ENCODE results near the gene CSNK2A3.
"Not testable (repeated sequence)": the region's sequence is repeated elsewhere in the genome, so short reads cannot be mapped to it uniquely, and the experiment has no call there.

The CSNK2A3 gene

GRCh38 chr11:11352878-11353277 lies at the start of gene CSNK2A3:
TSS of gene CSNK2A3 (minus strand) at chr11:11353250. CDS start at chr11:11353119, 131 bp downstream.
- DNase-seq (ENCODE audit: low spot score in 2 of 2); in situ Hi-C loops (cut with MboI; ENCODE audit: low sequenced_read_pairs); H3K4me3 ChIP-seq; H3K27me3 ChIP-seq (ENCODE audit: low read depth); H3K36me3 ChIP-seq (replicated peaks); H3K9me3 ChIP-seq; H3K4me1 ChIP-seq: not testable (repeated sequence)

GRCh38 chr11:11401960-11402535 lies 49.0 kb upstream of the CSNK2A3 start:
- DNase-seq (ENCODE audit: low spot score in 2 of 2): no peak
- H3K36me3 ChIP-seq (replicated peaks): no peaks in the 10 kb centered on the region
- H3K27me3 ChIP-seq (ENCODE audit: low read depth): no peaks in the 10 kb centered on the region
- peaks cover 12% of the 10 kb centered on the region for H3K4me1 ChIP-seq
- H3K4me3 ChIP-seq: no peak overlapping the region
- in situ Hi-C loops (cut with MboI; ENCODE audit: low sequenced_read_pairs): no loop called here
- H3K9me3 ChIP-seq: no peaks in the 10 kb centered on the region

- in situ Hi-C loops (cut with MboI; ENCODE audit: low sequenced_read_pairs): no loop called here
- peak; percentile 11 to 40 for DNase-seq (ENCODE audit: low spot score in 2 of 2)
Observed at GRCh38 chr11:11400635-11401232, 47.7 kb upstream of the CSNK2A3 start.

GRCh38 chr11:11400121-11400520 lies 47.1 kb upstream of the CSNK2A3 start:
- Histone ChIP-seq H3K27me3 (ENCODE audit: low read depth) (no peaks in the 10 kb centered on the region), H3K9me3 (no peaks in the 10 kb centered on the region), H3K4me3 (no peak overlapping the region), H3K36me3 (replicated peaks) (no peaks in the 10 kb centered on the region), H3K4me1 (peaks cover 12% of the 10 kb centered on the region)
- in situ Hi-C loops (cut with MboI; ENCODE audit: low sequenced_read_pairs): no loop called here
- DNase-seq (ENCODE audit: low spot score in 2 of 2): no peak

More at GRCh38 chr11:11400635-11401232, 47.7 kb upstream of the CSNK2A3 start:
- peaks cover 12% of the 10 kb centered on the region for H3K4me1 ChIP-seq
- H3K9me3 ChIP-seq: no peaks in the 10 kb centered on the region
- no peak overlapping the region for H3K4me3 ChIP-seq
- H3K27me3 ChIP-seq (ENCODE audit: low read depth): no peaks in the 10 kb centered on the region
- no peaks in the 10 kb centered on the region for H3K36me3 ChIP-seq (replicated peaks)

GRCh38 chr11:11397781-11398180 lies 44.7 kb upstream of the CSNK2A3 start:
- Histone ChIP-seq H3K27me3 (ENCODE audit: low read depth) (no peaks in the 10 kb centered on the region), H3K4me1 (no peaks in the 10 kb centered on the region), H3K4me3 (no peak overlapping the region), H3K36me3 (replicated peaks) (no peaks in the 10 kb centered on the region), H3K9me3 (no peaks in the 10 kb centered on the region)
- no peak for DNase-seq (ENCODE audit: low spot score in 2 of 2)
- in situ Hi-C loops (cut with MboI; ENCODE audit: low sequenced_read_pairs): no loop called here

GRCh38 chr11:11397036-11397415 lies 44.0 kb upstream of the CSNK2A3 start:
- H3K36me3 ChIP-seq (replicated peaks): no peaks in the 10 kb centered on the region
- H3K4me3 ChIP-seq: no peak overlapping the region
- no peaks in the 10 kb centered on the region for H3K27me3 ChIP-seq (ENCODE audit: low read depth)
- H3K4me1 ChIP-seq: no peaks in the 10 kb centered on the region
- no peak for DNase-seq (ENCODE audit: low spot score in 2 of 2)
- no peaks in the 10 kb centered on the region for H3K9me3 ChIP-seq
- in situ Hi-C loops (cut with MboI; ENCODE audit: low sequenced_read_pairs): no loop called here

GRCh38 chr11:11396301-11397035 lies 43.4 kb upstream of the CSNK2A3 start:
- in situ Hi-C loops (cut with MboI; ENCODE audit: low sequenced_read_pairs): no loop called here
- H3K9me3 ChIP-seq: no peaks in the 10 kb centered on the region
- no peaks in the 10 kb centered on the region for H3K36me3 ChIP-seq (replicated peaks)
- DNase-seq (ENCODE audit: low spot score in 2 of 2): no peak
- no peaks in the 10 kb centered on the region for H3K4me1 ChIP-seq
- H3K4me3 ChIP-seq: no peak overlapping the region
- no peaks in the 10 kb centered on the region for H3K27me3 ChIP-seq (ENCODE audit: low read depth)

GRCh38 chr11:11395126-11395525 lies 42.1 kb upstream of the CSNK2A3 start:
- H3K4me1 ChIP-seq: no peaks in the 10 kb centered on the region
- H3K4me3 ChIP-seq: no peak overlapping the region
- in situ Hi-C loops (cut with MboI; ENCODE audit: low sequenced_read_pairs): no loop called here
- no peaks in the 10 kb centered on the region for H3K36me3 ChIP-seq (replicated peaks)
- H3K27me3 ChIP-seq (ENCODE audit: low read depth): no peaks in the 10 kb centered on the region
- no peak for DNase-seq (ENCODE audit: low spot score in 2 of 2)
- no peaks in the 10 kb centered on the region for H3K9me3 ChIP-seq

- no peaks in the 10 kb centered on the region for H3K36me3 ChIP-seq (replicated peaks)
- no peak overlapping the region for H3K4me3 ChIP-seq
Observed at GRCh38 chr11:11394241-11394640, 41.2 kb upstream of the CSNK2A3 start.

GRCh38 chr11:11391796-11392463 lies 38.9 kb upstream of the CSNK2A3 start:
- in situ Hi-C loops (cut with MboI; ENCODE audit: low sequenced_read_pairs): no loop called here
- no peak overlapping the region for H3K4me3 ChIP-seq
- DNase-seq (ENCODE audit: low spot score in 2 of 2): no peak

More at GRCh38 chr11:11394241-11394640, 41.2 kb upstream of the CSNK2A3 start:
- no peaks in the 10 kb centered on the region for H3K9me3 ChIP-seq
- in situ Hi-C loops (cut with MboI; ENCODE audit: low sequenced_read_pairs): no loop called here
- H3K4me1 ChIP-seq: no peaks in the 10 kb centered on the region
- H3K27me3 ChIP-seq (ENCODE audit: low read depth): no peaks in the 10 kb centered on the region
- DNase-seq (ENCODE audit: low spot score in 2 of 2): no peak

GRCh38 chr11:11391169-11391568 lies 38.1 kb upstream of the CSNK2A3 start:
- Histone ChIP-seq H3K4me1 (peaks cover 9% of the 10 kb centered on the region), H3K4me3 (no peak overlapping the region), H3K9me3 (no peaks in the 10 kb centered on the region), H3K36me3 (replicated peaks) (no peaks in the 10 kb centered on the region), H3K27me3 (ENCODE audit: low read depth) (no peaks in the 10 kb centered on the region)
- no peak for DNase-seq (ENCODE audit: low spot score in 2 of 2)
- in situ Hi-C loops (cut with MboI; ENCODE audit: low sequenced_read_pairs): no loop called here

More at GRCh38 chr11:11391796-11392463, 38.9 kb upstream of the CSNK2A3 start:
- H3K36me3 ChIP-seq (replicated peaks): no peaks in the 10 kb centered on the region
- no peaks in the 10 kb centered on the region for H3K27me3 ChIP-seq (ENCODE audit: low read depth)
- H3K4me1 ChIP-seq: peaks cover 5% of the 10 kb centered on the region
- no peaks in the 10 kb centered on the region for H3K9me3 ChIP-seq

GRCh38 chr11:11390068-11390771 lies 37.2 kb upstream of the CSNK2A3 start:
- H3K36me3 ChIP-seq (replicated peaks): no peaks in the 10 kb centered on the region
- H3K27me3 ChIP-seq (ENCODE audit: low read depth): no peaks in the 10 kb centered on the region
- no peak for DNase-seq (ENCODE audit: low spot score in 2 of 2)
- in situ Hi-C loops (cut with MboI; ENCODE audit: low sequenced_read_pairs): no loop called here
- H3K4me3 ChIP-seq: no peak overlapping the region
- no peaks in the 10 kb centered on the region for H3K9me3 ChIP-seq
- peaks cover 9% of the 10 kb centered on the region for H3K4me1 ChIP-seq

- H3K4me1 ChIP-seq: peaks cover 9% of the 10 kb centered on the region
- in situ Hi-C loops (cut with MboI; ENCODE audit: low sequenced_read_pairs): no loop called here
- no peaks in the 10 kb centered on the region for H3K27me3 ChIP-seq (ENCODE audit: low read depth)
- DNase-seq (ENCODE audit: low spot score in 2 of 2): no peak
- no peaks in the 10 kb centered on the region for H3K36me3 ChIP-seq (replicated peaks)
- H3K9me3 ChIP-seq: no peaks in the 10 kb centered on the region
- H3K4me3 ChIP-seq: no peak overlapping the region
Observed at GRCh38 chr11:11389238-11389637, 36.2 kb upstream of the CSNK2A3 start.
